Measurements from ENCODE around the gene POLR2E. TPM values are rescaled to one million over a fixed set of nuclear protein-coding genes. Genes with fewer than 3 reads are reported as not detected.

Gene POLR2E
- total and polyA plus RNA-seq, 9 of the 15 experiments (the other 6 are each of a cell fraction or from before 2014, with no cell fraction given) = 3.4 to 413 (median 244) TPM

DNA sequence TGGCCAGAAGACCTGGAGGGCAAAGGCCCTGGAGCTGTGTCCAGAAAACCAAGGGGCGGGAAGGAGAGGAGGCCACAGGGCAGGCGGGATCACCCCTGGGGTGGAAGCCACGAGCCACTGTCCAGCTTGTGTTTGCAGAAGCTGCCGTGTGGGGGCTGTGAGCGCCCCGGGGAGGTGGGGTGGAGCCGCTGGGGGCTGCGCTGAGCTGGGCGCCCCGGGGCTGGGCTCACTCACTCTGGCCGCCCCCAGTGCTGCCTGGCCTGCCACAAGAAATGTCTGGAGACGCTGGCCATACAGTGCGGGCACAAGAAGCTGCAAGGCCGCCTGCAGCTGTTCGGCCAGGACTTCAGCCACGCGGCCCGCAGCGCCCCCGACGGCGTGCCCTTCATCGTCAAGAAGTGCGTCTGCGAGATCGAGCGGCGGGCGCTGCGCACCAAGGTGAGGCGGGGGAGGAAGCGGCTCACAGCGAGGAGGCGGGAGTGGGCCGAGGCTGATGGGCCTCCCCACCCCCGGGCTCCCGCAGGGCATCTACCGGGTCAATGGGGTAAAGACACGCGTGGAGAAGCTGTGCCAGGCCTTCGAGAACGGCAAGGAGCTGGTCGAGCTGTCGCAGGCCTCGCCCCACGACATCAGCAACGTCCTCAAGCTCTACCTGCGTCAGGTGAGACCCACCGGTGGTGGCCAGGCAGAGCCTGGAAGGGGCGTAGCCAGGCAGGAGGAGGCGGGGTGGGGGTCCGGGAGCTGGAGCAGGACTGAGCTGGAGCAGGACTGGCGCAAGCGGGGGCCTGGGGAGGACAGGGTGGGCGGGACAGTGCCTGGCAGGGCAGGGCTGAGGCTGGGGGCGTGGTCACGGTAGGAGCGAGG lies 13.6 kb downstream of the POLR2E start (continued):
- TF ChIP-seq POLR2G (IDR thresholded peaks at IDR 0.05; ENCODE audit: low read depth, low read length) (0 out of 2 replicates have a peak, but pooled peaks have one; percentile 40), MCM2 (IDR thresholded peaks at IDR 0.05; ENCODE audit: low read depth) (no peak), LEF1 (IDR thresholded peaks at IDR 0.05) (no peak), PTRF (tag; IDR thresholded peaks at IDR 0.05) (no peak), WHSC1 (IDR thresholded peaks at IDR 0.05; ENCODE audit: low read length) (no peak), STAT5A (IDR thresholded peaks at IDR 0.05; ENCODE audit: borderline replicate concordance, low read length) (no peak), YY1 (IDR thresholded peaks at IDR 0.05; ENCODE audit: borderline replicate concordance in 1 of 3, control insufficient read depth in 1 of 3, extremely low read depth in 1 of 3, insufficient read depth in 3 of 3, insufficient read length in 1 of 3, insufficient replicate concordance in 2 of 3, low read depth in 1 of 3, low read length in 2 of 3) (no peak), KLF13 (tag; IDR thresholded peaks at IDR 0.05; ENCODE audit: borderline replicate concordance, low read depth) (no peak), CREB1 (IDR thresholded peaks at IDR 0.05) (no peak), CREB1 (CRISPR knock-in tag; IDR thresholded peaks at IDR 0.05) (0 out of 2 replicates have a peak, but pooled peaks have one; percentile 11), KAT7 (CRISPR knock-in tag; IDR thresholded peaks at IDR 0.05; ENCODE audit: borderline replicate concordance) (no peak), CXXC5 (CRISPR knock-in tag; IDR thresholded peaks at IDR 0.05) (no peak), HNRNPL (IDR thresholded peaks at IDR 0.05; ENCODE audit: low read depth, low read length) (0 out of 2 replicates have a peak, but pooled peaks have one; percentile 40), SP1 (CRISPR knock-in tag; IDR thresholded peaks at IDR 0.05) (no peak), FIP1L1 (IDR thresholded peaks at IDR 0.05; ENCODE audit: low read depth, low read length, poor library complexity, severe bottlenecking) (peak; percentile 43), NELFE (IDR thresholded peaks at IDR 0.05; ENCODE audit: insufficient read depth, insufficient read length) (no peak), BRF1 (IDR thresholded peaks at IDR 0.05; ENCODE audit: borderline replicate concordance, extremely low read depth, insufficient read length) (no peak), ZNF780A (CRISPR knock-in tag; IDR thresholded peaks at IDR 0.05) (no peak)
- TF ChIP-seq, protein P1, sequence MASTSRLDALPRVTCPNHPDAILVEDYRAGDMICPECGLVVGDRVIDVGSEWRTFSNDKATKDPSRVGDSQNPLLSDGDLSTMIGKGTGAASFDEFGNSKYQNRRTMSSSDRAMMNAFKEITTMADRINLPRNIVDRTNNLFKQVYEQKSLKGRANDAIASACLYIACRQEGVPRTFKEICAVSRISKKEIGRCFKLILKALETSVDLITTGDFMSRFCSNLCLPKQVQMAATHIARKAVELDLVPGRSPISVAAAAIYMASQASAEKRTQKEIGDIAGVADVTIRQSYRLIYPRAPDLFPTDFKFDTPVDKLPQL (IDR thresholded peaks at IDR 0.05; ENCODE audit: extremely low read depth, insufficient read length) = no peak
- TF ChIP-seq, protein P2, sequence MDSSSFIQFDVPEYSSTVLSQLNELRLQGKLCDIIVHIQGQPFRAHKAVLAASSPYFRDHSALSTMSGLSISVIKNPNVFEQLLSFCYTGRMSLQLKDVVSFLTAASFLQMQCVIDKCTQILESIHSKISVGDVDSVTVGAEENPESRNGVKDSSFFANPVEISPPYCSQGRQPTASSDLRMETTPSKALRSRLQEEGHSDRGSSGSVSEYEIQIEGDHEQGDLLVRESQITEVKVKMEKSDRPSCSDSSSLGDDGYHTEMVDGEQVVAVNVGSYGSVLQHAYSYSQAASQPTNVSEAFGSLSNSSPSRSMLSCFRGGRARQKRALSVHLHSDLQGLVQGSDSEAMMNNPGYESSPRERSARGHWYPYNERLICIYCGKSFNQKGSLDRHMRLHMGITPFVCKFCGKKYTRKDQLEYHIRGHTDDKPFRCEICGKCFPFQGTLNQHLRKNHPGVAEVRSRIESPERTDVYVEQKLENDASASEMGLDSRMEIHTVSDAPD (CRISPR knock-in tag; IDR thresholded peaks at IDR 0.05) = no peak
- TF ChIP-seq, protein P3, sequence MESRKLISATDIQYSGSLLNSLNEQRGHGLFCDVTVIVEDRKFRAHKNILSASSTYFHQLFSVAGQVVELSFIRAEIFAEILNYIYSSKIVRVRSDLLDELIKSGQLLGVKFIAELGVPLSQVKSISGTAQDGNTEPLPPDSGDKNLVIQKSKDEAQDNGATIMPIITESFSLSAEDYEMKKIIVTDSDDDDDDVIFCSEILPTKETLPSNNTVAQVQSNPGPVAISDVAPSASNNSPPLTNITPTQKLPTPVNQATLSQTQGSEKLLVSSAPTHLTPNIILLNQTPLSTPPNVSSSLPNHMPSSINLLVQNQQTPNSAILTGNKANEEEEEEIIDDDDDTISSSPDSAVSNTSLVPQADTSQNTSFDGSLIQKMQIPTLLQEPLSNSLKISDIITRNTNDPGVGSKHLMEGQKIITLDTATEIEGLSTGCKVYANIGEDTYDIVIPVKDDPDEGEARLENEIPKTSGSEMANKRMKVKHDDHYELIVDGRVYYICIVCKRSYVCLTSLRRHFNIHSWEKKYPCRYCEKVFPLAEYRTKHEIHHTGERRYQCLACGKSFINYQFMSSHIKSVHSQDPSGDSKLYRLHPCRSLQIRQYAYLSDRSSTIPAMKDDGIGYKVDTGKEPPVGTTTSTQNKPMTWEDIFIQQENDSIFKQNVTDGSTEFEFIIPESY (CRISPR knock-in tag; IDR thresholded peaks at IDR 0.05) = peak; percentile 92
- TF ChIP-seq, protein P4, sequence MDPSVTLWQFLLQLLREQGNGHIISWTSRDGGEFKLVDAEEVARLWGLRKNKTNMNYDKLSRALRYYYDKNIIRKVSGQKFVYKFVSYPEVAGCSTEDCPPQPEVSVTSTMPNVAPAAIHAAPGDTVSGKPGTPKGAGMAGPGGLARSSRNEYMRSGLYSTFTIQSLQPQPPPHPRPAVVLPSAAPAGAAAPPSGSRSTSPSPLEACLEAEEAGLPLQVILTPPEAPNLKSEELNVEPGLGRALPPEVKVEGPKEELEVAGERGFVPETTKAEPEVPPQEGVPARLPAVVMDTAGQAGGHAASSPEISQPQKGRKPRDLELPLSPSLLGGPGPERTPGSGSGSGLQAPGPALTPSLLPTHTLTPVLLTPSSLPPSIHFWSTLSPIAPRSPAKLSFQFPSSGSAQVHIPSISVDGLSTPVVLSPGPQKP (CRISPR knock-in tag; IDR thresholded peaks at IDR 0.05) = 0 out of 2 replicates have a peak, but pooled peaks have one; percentile 32

Measured in K562 (cell line).